ENCODE data around the gene TP53RK. TPM values are rescaled to one million over a fixed set of nuclear protein-coding genes. Genes with fewer than 3 reads are reported as not detected.

The TP53RK gene
- total RNA-seq, 1 experiment from 2014 or later: 12.4 TPM

- CTCF ChIA-PET: interaction anchor here (0.7 kb wide), 1 partner anchor 12 kb away, joined by 3 read pairs; no protein-coding TSS in a partner anchor
- Mint-ChIP-seq H3K4me1 (peaks cover 17% of the 10 kb centered on the region), H3K36me3 (no peaks in the 10 kb centered on the region), H3K27ac (no peak overlapping the region), H3K27me3 (ENCODE audit: low read depth) (no peaks in the 10 kb centered on the region; the same call in 1 of the 2 replicates), H3K4me3 (no peak overlapping the region), H3K9me3 (peaks cover under 1% of the 10 kb centered on the region; the same call in 1 of the 2 replicates)
- POLR2A ChIA-PET: no interaction called here
- DNase-seq (ENCODE audit: low spot score) (no peak), ATAC-seq (no peak)
- no peak for TF ChIP-seq ZNF121 (CRISPR knock-in tag; IDR thresholded peaks at IDR 0.05)
- TF ChIP-seq NFYB (CRISPR knock-in tag; conservative IDR thresholded peaks at IDR 0.05; ENCODE audit: low read depth): no peak
- no peak for TF ChIP-seq ATF2 (CRISPR knock-in tag; IDR thresholded peaks at IDR 0.05; ENCODE audit: borderline replicate concordance, low read depth)
- TF ChIP-seq CREM (CRISPR knock-in tag; IDR thresholded peaks at IDR 0.05): no peak
- TF ChIP-seq FOXP1 (CRISPR knock-in tag; IDR thresholded peaks at IDR 0.05; ENCODE audit: borderline replicate concordance): no peak
- no peak for TF ChIP-seq ZNF138 (CRISPR knock-in tag; conservative IDR thresholded peaks at IDR 0.05)
- no peak for TF ChIP-seq USF1 (CRISPR knock-in tag; IDR thresholded peaks at IDR 0.05)
- no peak for TF ChIP-seq ZNF512 (CRISPR knock-in tag; IDR thresholded peaks at IDR 0.05; ENCODE audit: borderline replicate concordance)
Observed at GRCh38 chr20:46635514-46636136, 53.6 kb downstream of the TP53RK start.

DNA sequence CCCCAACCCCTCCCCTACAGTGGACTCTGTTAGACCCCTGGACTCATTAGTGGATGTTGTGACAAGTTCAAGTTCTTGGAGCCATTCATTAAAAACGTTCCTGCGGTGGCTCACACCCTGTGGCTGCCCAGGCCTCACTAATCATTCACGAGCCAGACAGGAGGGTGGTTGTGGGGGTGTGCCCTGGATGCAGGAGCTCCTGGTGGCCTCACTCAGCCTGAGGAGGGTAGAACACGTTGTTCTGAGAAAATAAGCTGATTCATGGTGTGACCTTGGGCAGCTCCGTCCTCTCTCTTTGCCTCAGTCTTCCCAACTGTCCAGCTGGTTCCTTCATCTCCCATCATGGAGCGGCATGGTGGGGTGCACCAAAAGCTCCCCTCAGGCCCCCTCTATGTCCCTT, 54.7 kb downstream of the TP53RK start:
- peaks cover 11% of the 10 kb centered on the region for H3K36me3 Mint-ChIP-seq
- peaks cover 10% of the 10 kb centered on the region for H3K9me3 Mint-ChIP-seq
- H3K4me3 Mint-ChIP-seq: no peak overlapping the region
- ATAC-seq (no peak), DNase-seq (ENCODE audit: low spot score) (no peak)
- no peak for TF ChIP-seq RELA (CRISPR knock-in tag; IDR thresholded peaks at IDR 0.05; ENCODE audit: borderline replicate concordance)
- no peak for TF ChIP-seq ZNF121 (CRISPR knock-in tag; IDR thresholded peaks at IDR 0.05)
- TF ChIP-seq ZBTB21 (CRISPR knock-in tag; IDR thresholded peaks at IDR 0.05; ENCODE audit: borderline replicate concordance): no peak
- TF ChIP-seq AR (CRISPR knock-in tag; IDR thresholded peaks at IDR 0.05): no peak
- no peak for TF ChIP-seq ZNF671 (CRISPR knock-in tag; IDR thresholded peaks at IDR 0.05)
- TF ChIP-seq ELF4 (CRISPR knock-in tag; IDR thresholded peaks at IDR 0.05; ENCODE audit: low read depth): no peak
- no peak for TF ChIP-seq ERG (CRISPR knock-in tag; IDR thresholded peaks at IDR 0.05)
- H3K4me1 Mint-ChIP-seq: peaks cover 11% of the 10 kb centered on the region
- H3K27me3 Mint-ChIP-seq (ENCODE audit: low read depth): no peaks in the 10 kb centered on the region; the same call in 1 of the 2 replicates
- no peak overlapping the region for H3K27ac Mint-ChIP-seq
- ChIA-PET CTCF (no interaction called here), POLR2A (no interaction called here)

Other genes starting within 250 kb of the TP53RK start
- 18.7 to 20.1 TPM (median 19.2 TPM) in 3 replicates for gene ZNF334, start 175.9 kb downstream of the TP53RK start, total RNA-seq (2021)
- gene OCSTAMP, start 138.8 kb downstream of the TP53RK start, total RNA-seq (2021): 0.09 to 0.16 TPM in 2 of 3 replicates, not detected in the other
- gene SLC13A3, start 38.0 kb downstream of the TP53RK start, total RNA-seq (2021): 10.6 to 13.5 TPM (median 11.9 TPM) in 3 replicates
- 8.0 to 12.0 TPM (median 10.8 TPM) in 3 replicates for gene SLC2A10, start 20.2 kb upstream of the TP53RK start, total RNA-seq (2021)
- 0.64 to 1.5 TPM (median 0.76 TPM) in 3 replicates for gene EYA2, start 205.4 kb upstream of the TP53RK start, total RNA-seq (2021)